CD14-positive monocyte (primary cell): ENCODE data around the gene IGLL5. TPM values are rescaled to one million over a fixed set of nuclear protein-coding genes. Genes with fewer than 3 reads are reported as not detected.

Experiments
- DNase-seq, 3 donors: peaks; one replicate each; pipeline ENCODE4 v3.0.0-alpha.2; 2011 to 2022
- H2AFZ ChIP-seq: 2 replicates; pipeline ENCODE4 v1.6.0; 2012; ENCODE audit warnings: mild to moderate bottlenecking, low read depth, low read length, inconsistent platforms; ENCODE audit not compliant: insufficient read depth, poor library complexity, severe bottlenecking
- H3K27ac ChIP-seq, 2 donors: 1 replicate in 1 of 2; 2 replicates in 1 of 2; pipeline ENCODE4 v1.5.1; 2012 to 2013; ENCODE audit warnings: low read length in 2 of 2, control low read depth in 1 of 2, inconsistent platforms in 1 of 2, low read depth in 1 of 2, mild to moderate bottlenecking in 1 of 2
- H3K27me3 ChIP-seq, 2 donors: one replicate each; pipeline versions ENCODE4 v1.6.0 to v1.6.1; 2011 to 2013; ENCODE audit warnings: low read length in 2 of 2; ENCODE audit not compliant: control insufficient read depth in 2 of 2, insufficient read depth in 2 of 2
- H3K36me3 ChIP-seq, 2 donors: replicated peaks in 1 of 2; 1 replicate in 1 of 2; 2 replicates in 1 of 2; pipeline versions ENCODE4 v1.5.1 to v1.6.1; 2012 to 2013; ENCODE audit warnings: low read length in 2 of 2, control low read depth in 1 of 2, inconsistent platforms in 1 of 2, mild to moderate bottlenecking in 1 of 2; ENCODE audit not compliant: insufficient read depth in 2 of 2, control insufficient read depth in 1 of 2
- H3K4me1 ChIP-seq, 2 donors: 1 replicate in 1 of 2; 2 replicates in 1 of 2; pipeline versions ENCODE4 v1.5.1 to v1.6.1; 2012 to 2013; ENCODE audit warnings: low read length in 2 of 2, control low read depth in 1 of 2, inconsistent platforms in 1 of 2, mild to moderate bottlenecking in 1 of 2, moderate library complexity in 1 of 2; ENCODE audit not compliant: insufficient read depth in 2 of 2, control insufficient read depth in 1 of 2
- H3K4me2 ChIP-seq: replicated peaks from 2 replicates; pipeline ENCODE3; 2012; ENCODE audit warnings: low read length, moderate library complexity, mild to moderate bottlenecking; ENCODE audit not compliant: poor library complexity, severe bottlenecking; ENCODE audit errors: extremely low read depth
- H3K4me3 ChIP-seq, 3 experiments: fragments of 200-600 bp in 1 of 3; sonication (generic) in 1 of 3; replicated peaks in 1 of 3; 1 replicate in 2 of 3; 2 replicates in 1 of 3; pipeline ENCODE4 v1.5.1; 2011 to 2013; ENCODE audit warnings: low read length in 3 of 3, mild to moderate bottlenecking in 3 of 3, control low read depth in 2 of 3, low read depth in 2 of 3, inconsistent platforms in 1 of 3, moderate library complexity in 1 of 3
- H3K79me2 ChIP-seq: 2 replicates; pipeline ENCODE4 v1.6.0; 2012; ENCODE audit warnings: mild to moderate bottlenecking, control low read depth, inconsistent platforms, low read length, moderate library complexity; ENCODE audit not compliant: insufficient read depth
- H3K9ac ChIP-seq: 2 replicates; pipeline ENCODE4 v1.6.0; 2017; ENCODE audit warnings: low read length, mild to moderate bottlenecking; ENCODE audit not compliant: insufficient read depth, poor library complexity, severe bottlenecking
- H3K9me3 ChIP-seq, 2 donors: replicated peaks in 1 of 2; 1 replicate in 1 of 2; 2 replicates in 1 of 2; pipeline versions ENCODE4 v1.5.1 to v1.6.1; 2012 to 2013; ENCODE audit warnings: low read length in 2 of 2, control low read depth in 1 of 2; ENCODE audit not compliant: control insufficient read depth in 1 of 2, insufficient read depth in 1 of 2
- H4K20me1 ChIP-seq: 2 replicates; pipeline ENCODE4 v1.6.0; 2012; ENCODE audit warnings: mild to moderate bottlenecking, low read length, control low read depth, moderate library complexity; ENCODE audit not compliant: insufficient read depth
- H3K27ac Mint-ChIP-seq, 7 donors: one replicate each; pipeline ENCODE4 v1.8.0; 2020; ENCODE audit warnings: mild to moderate bottlenecking in 7 of 7, mixed read lengths in 7 of 7, moderate library complexity in 6 of 7, inconsistent platforms in 2 of 7
- H3K27me3 Mint-ChIP-seq, 3 donors: one replicate each; pipeline ENCODE4 v1.8.0; 2021 to 2022; ENCODE audit warnings: low read depth in 3 of 3, mild to moderate bottlenecking in 3 of 3, mixed read lengths in 3 of 3, moderate library complexity in 3 of 3, inconsistent platforms in 1 of 3
- H3K36me3 Mint-ChIP-seq, 2 donors: one replicate each; pipeline ENCODE4 v1.8.0; 2020; ENCODE audit warnings: mixed read lengths in 2 of 2, inconsistent platforms in 1 of 2, mild to moderate bottlenecking in 1 of 2
- H3K4me1 Mint-ChIP-seq: one replicate; pipeline ENCODE4 v1.8.0; 2020; ENCODE audit warnings: mild to moderate bottlenecking, mixed read lengths
- H3K4me3 Mint-ChIP-seq, 2 donors: one replicate each; pipeline ENCODE4 v1.8.0; 2020; ENCODE audit warnings: mild to moderate bottlenecking in 2 of 2, mixed read lengths in 2 of 2, moderate library complexity in 1 of 2
- H3K9me3 Mint-ChIP-seq, 7 donors: one replicate each; pipeline ENCODE4 v1.8.0; 2020 to 2022; ENCODE audit warnings: mixed read lengths in 7 of 7, mild to moderate bottlenecking in 6 of 7, moderate library complexity in 6 of 7, inconsistent platforms in 2 of 7
- WGBS: methylation state at CpG from one replicate; pipeline ENCODE4 v1.1.5; 2013; ENCODE audit warnings: missing lambda C conversion rate; ENCODE audit not compliant: insufficient coverage; 5-methylcytosine and 5-hydroxymethylcytosine counted together
- intact Hi-C, 2 donors: fragments of 100-400 bp; cut with micrococcal nuclease; formaldehyde crosslinking; loops; one replicate each; pipeline versions ENCODE4 v1.15.0 to v1.15.1; 2023
- polyA plus RNA-seq, 3 donors: library from polyadenylated mRNA; depleted of rRNA in 1 of 3; unstranded in 2 of 3; stranded (reverse) in 1 of 3; fragments of 300-500 nt in 2 of 3; fragments of >200 nt in 1 of 3; fragmentation: Illumina TruSeq in 2 of 3; gene quantifications; 1 replicate in 2 of 3; 2 replicates in 1 of 3; pipeline ENCODE4 v1.2.3, GENCODE V29; 2012 to 2021
- TF ChIP-seq, protein P1 (sequence below): fragments of 200-600 bp; IDR thresholded peaks from one replicate; pipeline ENCODE4 v1.8.0; 2022; ENCODE audit warnings: antibody characterized with exemption, mild to moderate bottlenecking

The IGLL5 gene
- polyA plus RNA-seq, 3 donors = 0.21 to 0.38 TPM; not detected in 1

DNA sequence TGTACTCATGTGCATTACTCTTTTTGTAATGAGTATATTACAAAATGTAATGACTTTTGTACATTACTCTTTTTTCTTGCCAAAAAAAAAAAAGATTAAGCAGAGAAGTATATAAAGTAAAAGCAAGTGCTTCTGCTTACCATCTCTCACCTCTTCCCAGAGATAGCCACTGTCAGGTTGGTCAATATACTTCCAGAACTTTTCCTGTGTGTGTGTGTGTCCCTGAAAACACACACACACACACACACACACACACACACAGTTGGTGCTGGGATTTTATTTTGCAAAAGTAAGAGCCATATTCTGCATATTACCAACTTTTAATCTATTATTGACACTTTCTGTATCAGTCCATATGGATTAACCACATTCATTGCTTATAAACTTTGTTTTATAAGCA is 2.5 kb downstream of the IGLL5 start:
- Histone ChIP-seq H3K4me1 (no peaks in the 10 kb centered on the region), H4K20me1 (no peaks in the 10 kb centered on the region), H3K36me3 (no peaks in the 10 kb centered on the region), H3K9ac (no peak overlapping the region), H3K9me3 (no peaks in the 10 kb centered on the region), H3K79me2 (no peaks in the 10 kb centered on the region), H3K4me2 (no peak overlapping the region), H2AFZ (no peak overlapping the region), H3K27me3 (no peaks in the 10 kb centered on the region), H3K27ac (no peak overlapping the region), H3K4me3 (no peak overlapping the region)
- Mint-ChIP-seq H3K27ac (no peak overlapping the region), H3K4me3 (no peak overlapping the region), H3K9me3 (peaks cover 0 to 2% (median 0%) of the 10 kb centered on the region in 7 donors), H3K36me3 (peaks cover 0 to 4% of the 10 kb centered on the region in 2 donors), H3K4me1 (peaks cover 4% of the 10 kb centered on the region), H3K27me3 (peaks cover 5 to 16% (median 11%) of the 10 kb centered on the region in 3 donors)
- TF ChIP-seq, protein P1, sequence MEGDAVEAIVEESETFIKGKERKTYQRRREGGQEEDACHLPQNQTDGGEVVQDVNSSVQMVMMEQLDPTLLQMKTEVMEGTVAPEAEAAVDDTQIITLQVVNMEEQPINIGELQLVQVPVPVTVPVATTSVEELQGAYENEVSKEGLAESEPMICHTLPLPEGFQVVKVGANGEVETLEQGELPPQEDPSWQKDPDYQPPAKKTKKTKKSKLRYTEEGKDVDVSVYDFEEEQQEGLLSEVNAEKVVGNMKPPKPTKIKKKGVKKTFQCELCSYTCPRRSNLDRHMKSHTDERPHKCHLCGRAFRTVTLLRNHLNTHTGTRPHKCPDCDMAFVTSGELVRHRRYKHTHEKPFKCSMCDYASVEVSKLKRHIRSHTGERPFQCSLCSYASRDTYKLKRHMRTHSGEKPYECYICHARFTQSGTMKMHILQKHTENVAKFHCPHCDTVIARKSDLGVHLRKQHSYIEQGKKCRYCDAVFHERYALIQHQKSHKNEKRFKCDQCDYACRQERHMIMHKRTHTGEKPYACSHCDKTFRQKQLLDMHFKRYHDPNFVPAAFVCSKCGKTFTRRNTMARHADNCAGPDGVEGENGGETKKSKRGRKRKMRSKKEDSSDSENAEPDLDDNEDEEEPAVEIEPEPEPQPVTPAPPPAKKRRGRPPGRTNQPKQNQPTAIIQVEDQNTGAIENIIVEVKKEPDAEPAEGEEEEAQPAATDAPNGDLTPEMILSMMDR = no peak
- intact Hi-C loops = no loop called here
- no peak for DNase-seq

DNA sequence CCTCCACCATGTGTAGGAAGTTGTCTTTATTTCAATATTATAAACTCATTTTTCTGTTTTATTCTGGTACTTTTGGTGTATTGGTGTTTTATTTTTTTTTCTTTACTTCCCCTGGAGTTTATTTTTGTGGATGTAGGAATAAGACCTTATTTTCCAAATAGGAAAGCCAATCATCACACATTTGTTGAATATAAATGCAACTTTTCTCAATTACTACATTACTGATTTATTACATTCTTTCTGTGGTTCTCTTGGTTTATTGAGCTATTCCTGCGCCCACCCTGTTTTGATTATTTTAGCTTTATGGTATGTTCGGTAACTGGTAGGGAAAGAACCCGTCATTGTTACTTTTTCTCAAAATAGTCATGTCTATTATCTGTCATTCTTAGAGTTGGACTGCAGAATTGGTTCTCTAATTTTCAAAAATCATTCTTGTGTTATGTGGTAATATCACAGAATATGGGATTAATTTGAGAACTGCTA is 3.6 kb downstream of the IGLL5 start:
- Mint-ChIP-seq H3K4me3 (no peak overlapping the region), H3K36me3 (peaks cover 0 to 4% of the 10 kb centered on the region in 2 donors), H3K27me3 (peaks cover 6 to 19% (median 12%) of the 10 kb centered on the region in 3 donors), H3K4me1 (peaks cover 4% of the 10 kb centered on the region), H3K9me3 (peaks cover 0 to 2% (median 0%) of the 10 kb centered on the region in 7 donors), H3K27ac (no peak overlapping the region)
- Histone ChIP-seq H3K4me2 (no peak overlapping the region), H2AFZ (no peak overlapping the region), H3K9me3 (no peaks in the 10 kb centered on the region), H3K36me3 (no peaks in the 10 kb centered on the region), H3K4me3 (no peak overlapping the region), H4K20me1 (no peaks in the 10 kb centered on the region), H3K27ac (no peak overlapping the region), H3K9ac (no peak overlapping the region), H3K79me2 (no peaks in the 10 kb centered on the region), H3K27me3 (no peaks in the 10 kb centered on the region), H3K4me1 (no peaks in the 10 kb centered on the region)
- TF ChIP-seq, protein P1 = no peak
- WGBS = no CpG with 5 or more reads among the region's 3 CpGs
- DNase-seq = no peak
- intact Hi-C loops = no loop called here
